Parathyroid adenoma (tissue), 2 donors: Measurements from ENCODE around the gene BCO2.

ENCODE experiments used
- H2AFZ ChIP-seq: fragments of 300-600 bp; sonication (generic); one replicate; pipeline ENCODE4 v1.7.0; 2017; ENCODE audit warnings: antibody characterized with exemption, mild to moderate bottlenecking
- H3K27ac ChIP-seq: fragments of 300-600 bp; sonication (generic); one replicate; pipeline ENCODE4 v1.7.0; 2017
- H3K27me3 ChIP-seq: fragments of 300-600 bp; sonication (generic); one replicate; pipeline ENCODE4 v1.7.0; 2017; ENCODE audit warnings: low read length; ENCODE audit not compliant: control insufficient read depth, insufficient read depth
- H3K36me3 ChIP-seq: fragments of 300-600 bp; sonication (generic); one replicate; pipeline ENCODE4 v1.7.0; 2017; ENCODE audit warnings: low read length; ENCODE audit not compliant: control insufficient read depth, insufficient read depth
- H3K4me1 ChIP-seq: fragments of 300-600 bp; sonication (generic); one replicate; pipeline ENCODE4 v1.7.0; 2017; ENCODE audit warnings: control low read depth
- H3K4me2 ChIP-seq: fragments of 300-600 bp; sonication (generic); one replicate; pipeline ENCODE4 v1.7.0; 2017; ENCODE audit warnings: low read length
- H3K4me3 ChIP-seq: fragments of 300-600 bp; sonication (generic); one replicate; pipeline ENCODE4 v1.7.0; 2017; ENCODE audit warnings: low read depth, low read length
- H3K79me2 ChIP-seq: fragments of 300-600 bp; sonication (generic); one replicate; pipeline ENCODE4 v1.7.0; 2017; ENCODE audit warnings: control low read depth
- H3K9ac ChIP-seq: fragments of 300-600 bp; sonication (generic); one replicate; pipeline ENCODE4 v1.7.0; 2017; ENCODE audit warnings: mild to moderate bottlenecking
- H3K9me3 ChIP-seq: fragments of 300-600 bp; sonication (generic); one replicate; pipeline ENCODE4 v1.7.0; 2017; ENCODE audit warnings: low read length; ENCODE audit not compliant: control insufficient read depth
- CTCF ChIP-seq: fragments of 300-600 bp; sonication (generic); IDR thresholded peaks from one replicate; pipeline ENCODE4 v1.7.0; 2017; ENCODE audit warnings: antibody characterized with exemption, mild to moderate bottlenecking
- donor health status: primary hyperparathyroidism.

BCO2 gene

GRCh38 chr11:112200252-112200651 lies 24.9 kb downstream of the BCO2 start:
- H3K9me3 ChIP-seq: no peaks in the 10 kb centered on the region
- no peak for TF ChIP-seq CTCF

DNA sequence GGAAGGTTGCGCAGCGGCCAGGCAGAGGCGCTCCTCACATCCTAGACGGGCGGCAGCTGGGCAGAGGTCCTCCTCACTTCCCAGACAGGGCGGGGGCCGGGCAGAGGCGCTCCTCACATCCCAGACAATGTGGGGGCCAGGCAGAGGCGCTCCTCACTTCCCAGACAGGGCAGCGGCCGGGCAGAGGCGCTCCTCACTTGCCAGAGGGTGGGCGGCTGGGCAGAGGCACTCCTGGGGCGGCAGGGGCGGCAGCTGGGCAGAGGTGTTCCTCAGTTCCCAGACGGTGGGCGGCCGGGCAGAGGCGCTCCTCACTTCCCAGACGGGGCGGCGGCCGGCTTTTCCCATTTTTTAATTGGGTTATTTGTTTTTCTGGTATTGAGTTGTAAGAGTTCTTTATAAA lies 30.8 kb downstream of the BCO2 start:
- Histone ChIP-seq H3K36me3 (no peaks in the 10 kb centered on the region), H3K79me2 (no peaks in the 10 kb centered on the region)
- no peak for TF ChIP-seq CTCF

More at GRCh38 chr11:112200252-112200651, 24.9 kb downstream of the BCO2 start:
- H3K79me2 ChIP-seq: no peaks in the 10 kb centered on the region
- H3K27ac ChIP-seq: no peak overlapping the region
- H3K27me3 ChIP-seq: no peaks in the 10 kb centered on the region
- H2AFZ ChIP-seq: no peak overlapping the region
- H3K36me3 ChIP-seq: no peaks in the 10 kb centered on the region
- no peak overlapping the region for H3K4me2 ChIP-seq
- no peak overlapping the region for H3K4me3 ChIP-seq
- H3K9ac ChIP-seq: no peak overlapping the region
- no peaks in the 10 kb centered on the region for H3K4me1 ChIP-seq

GRCh38 chr11:112210890-112211289 lies 35.6 kb downstream of the BCO2 start:
- H3K27ac ChIP-seq: no peak overlapping the region
- H3K4me1 ChIP-seq: no peaks in the 10 kb centered on the region
- H3K27me3 ChIP-seq: no peaks in the 10 kb centered on the region
- H3K36me3 ChIP-seq: no peaks in the 10 kb centered on the region
- H3K79me2 ChIP-seq: no peaks in the 10 kb centered on the region
- no peaks in the 10 kb centered on the region for H3K9me3 ChIP-seq
- no peak overlapping the region for H3K4me3 ChIP-seq
- H2AFZ ChIP-seq: no peak overlapping the region
- H3K4me2 ChIP-seq: no peak overlapping the region
- H3K9ac ChIP-seq: no peak overlapping the region
- no peak for TF ChIP-seq CTCF

More for the DNA sequence above, 30.8 kb downstream of the BCO2 start:
- Histone ChIP-seq H3K4me1 (no peaks in the 10 kb centered on the region), H3K27me3 (no peaks in the 10 kb centered on the region), H3K4me3 (no peak overlapping the region), H3K9me3 (no peaks in the 10 kb centered on the region), H3K4me2 (no peak overlapping the region), H3K9ac (no peak overlapping the region), H3K27ac (no peak overlapping the region), H2AFZ (no peak overlapping the region)

DNA sequence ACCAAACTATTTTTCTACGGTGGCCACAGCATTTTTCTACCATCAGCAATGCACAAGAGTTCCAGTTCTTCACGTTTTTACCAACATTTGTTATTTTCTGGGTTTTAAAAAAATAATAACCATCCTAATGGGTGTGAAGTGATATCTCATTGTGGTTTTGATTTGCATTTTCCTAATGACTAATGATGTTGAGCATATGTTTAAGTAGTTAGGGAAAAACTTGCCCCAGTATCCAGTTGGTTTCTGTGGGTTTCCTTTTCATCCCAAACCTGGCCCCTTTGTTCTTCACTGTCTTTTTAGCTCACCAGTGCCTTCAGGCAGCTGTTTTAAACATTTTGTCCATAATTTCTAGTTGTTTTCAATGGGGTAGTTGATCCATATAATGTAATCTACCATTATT lies 36.2 kb downstream of the BCO2 start:
- H3K79me2 ChIP-seq: no peaks in the 10 kb centered on the region
- H3K36me3 ChIP-seq: no peaks in the 10 kb centered on the region
- no peaks in the 10 kb centered on the region for H3K9me3 ChIP-seq
- H3K27ac ChIP-seq: no peak overlapping the region
- no peak for TF ChIP-seq CTCF
- H3K4me2 ChIP-seq: no peak overlapping the region
- no peaks in the 10 kb centered on the region for H3K4me1 ChIP-seq
- no peak overlapping the region for H3K4me3 ChIP-seq
- no peak overlapping the region for H2AFZ ChIP-seq
- H3K27me3 ChIP-seq: no peaks in the 10 kb centered on the region
- H3K9ac ChIP-seq: no peak overlapping the region

DNA sequence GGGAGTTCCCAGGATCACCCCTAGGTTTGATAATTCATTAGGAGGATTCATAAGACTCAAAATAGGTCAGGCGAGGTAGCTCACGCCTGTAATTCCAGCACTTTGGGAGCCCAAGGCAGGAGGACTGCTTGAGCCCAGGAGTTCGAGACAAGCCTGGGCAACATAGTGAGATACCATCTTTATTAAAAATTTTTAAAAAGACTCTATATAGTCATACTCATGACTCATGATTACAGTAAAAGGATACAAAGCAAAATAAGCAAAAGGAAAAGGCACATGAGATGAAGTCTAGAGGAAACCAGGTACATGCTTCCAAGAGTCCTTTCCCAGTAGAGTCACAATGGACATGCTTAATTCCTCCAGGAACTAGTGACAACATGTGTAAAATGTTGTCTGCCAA lies 37.0 kb downstream of the BCO2 start:
- Histone ChIP-seq H3K9me3 (no peaks in the 10 kb centered on the region), H3K79me2 (no peaks in the 10 kb centered on the region), H3K36me3 (no peaks in the 10 kb centered on the region), H3K4me3 (no peak overlapping the region), H3K27ac (no peak overlapping the region), H2AFZ (no peak overlapping the region), H3K4me1 (no peaks in the 10 kb centered on the region), H3K27me3 (no peaks in the 10 kb centered on the region), H3K9ac (no peak overlapping the region), H3K4me2 (no peak overlapping the region)
- no peak for TF ChIP-seq CTCF
